Neuronal stem cell (in vitro differentiated cells): ENCODE results near the gene VIL1.

Experiments used
- DNase-seq: peaks from one replicate; pipeline ENCODE4 v3.0.0-alpha.2; 2013; ENCODE audit warnings: low spot score
- H2AFZ ChIP-seq: one replicate; pipeline ENCODE4 v1.6.1; 2013; ENCODE audit warnings: mild to moderate bottlenecking, low read length, inconsistent platforms
- H2AK5ac ChIP-seq: 2 replicates; pipeline ENCODE4 v1.6.1; 2013; ENCODE audit warnings: low read depth, mild to moderate bottlenecking, inconsistent platforms, low read length, moderate library complexity, mixed read lengths
- H2BK120ac ChIP-seq: 2 replicates; pipeline ENCODE4 v1.6.1; 2013; ENCODE audit warnings: low read depth, mild to moderate bottlenecking, inconsistent platforms, low read length, moderate library complexity, mixed read lengths
- H2BK12ac ChIP-seq: one replicate; pipeline ENCODE4 v1.6.1; 2013; ENCODE audit warnings: low read length, inconsistent platforms
- H2BK15ac ChIP-seq: 2 replicates; pipeline ENCODE4 v1.6.1; 2013; ENCODE audit warnings: mild to moderate bottlenecking, low read length, inconsistent platforms, mixed read lengths
- H2BK5ac ChIP-seq: one replicate; pipeline ENCODE4 v1.6.1; 2013; ENCODE audit warnings: inconsistent platforms, mild to moderate bottlenecking, low read length, moderate library complexity
- H3K14ac ChIP-seq: one replicate; pipeline ENCODE4 v1.6.1; 2013; ENCODE audit warnings: low read length, inconsistent platforms
- H3K18ac ChIP-seq: 2 replicates; pipeline ENCODE4 v1.6.1; 2013; ENCODE audit warnings: low read length, inconsistent platforms
- H3K23ac ChIP-seq: 2 replicates; pipeline ENCODE4 v1.6.1; 2013; ENCODE audit warnings: low read depth, mild to moderate bottlenecking, mixed read lengths, low read length, inconsistent platforms; ENCODE audit not compliant: poor library complexity
- H3K27ac ChIP-seq: replicated peaks from 3 replicates; pipeline ENCODE4 v1.5.1; 2013; ENCODE audit warnings: low read length, inconsistent platforms
- H3K27me3 ChIP-seq, 3 experiments: 2 replicates each; pipeline ENCODE4 v1.6.1; 2013; ENCODE audit warnings: low read length in 3 of 3, mild to moderate bottlenecking in 2 of 3, inconsistent platforms in 1 of 3, low read depth in 1 of 3, mixed read lengths in 1 of 3, moderate library complexity in 1 of 3; ENCODE audit not compliant: control insufficient read depth in 3 of 3, insufficient read depth in 3 of 3
- H3K36me3 ChIP-seq, 2 donors: replicated peaks in 1 of 2; 2 replicates each; pipeline ENCODE4 v1.6.1; 2013; ENCODE audit warnings: low read length in 2 of 2; ENCODE audit not compliant: control insufficient read depth in 2 of 2, insufficient read depth in 2 of 2
- H3K4ac ChIP-seq: 2 replicates; pipeline ENCODE4 v1.6.1; 2013; ENCODE audit warnings: inconsistent platforms, mild to moderate bottlenecking, low read length, moderate library complexity
- H3K4me1 ChIP-seq, 2 donors: 1 replicate in 1 of 2; 2 replicates in 1 of 2; pipeline ENCODE4 v1.6.1; 2013; ENCODE audit warnings: low read length in 2 of 2, low read depth in 1 of 2; ENCODE audit not compliant: control insufficient read depth in 2 of 2, insufficient read depth in 1 of 2
- H3K4me2 ChIP-seq: one replicate; pipeline ENCODE4 v1.6.1; 2013; ENCODE audit warnings: mild to moderate bottlenecking, low read length, inconsistent platforms; ENCODE audit not compliant: insufficient read depth, poor library complexity, severe bottlenecking
- H3K4me3 ChIP-seq, 2 donors: 2 replicates each; pipeline ENCODE4 v1.5.1; 2013; ENCODE audit warnings: low read length in 2 of 2, mild to moderate bottlenecking in 2 of 2, inconsistent platforms in 1 of 2, moderate library complexity in 1 of 2
- H3K79me1 ChIP-seq: one replicate; pipeline ENCODE4 v1.6.1; 2013; ENCODE audit warnings: low read depth, mild to moderate bottlenecking, inconsistent platforms, low read length, moderate library complexity
- H3K9ac ChIP-seq: one replicate; pipeline ENCODE4 v1.6.1; 2013; ENCODE audit warnings: mild to moderate bottlenecking, low read depth, low read length, inconsistent platforms; ENCODE audit not compliant: poor library complexity
- H3K9me3 ChIP-seq, 2 donors: replicated peaks in 1 of 2; 2 replicates each; pipeline versions ENCODE3 to v1.6.1; 2013; ENCODE audit warnings: low read length in 2 of 2, mild to moderate bottlenecking in 2 of 2, inconsistent platforms in 1 of 2, low read depth in 1 of 2, mixed read lengths in 1 of 2, moderate library complexity in 1 of 2; ENCODE audit not compliant: control insufficient read depth in 2 of 2, insufficient read depth in 1 of 2
- H4K8ac ChIP-seq: one replicate; pipeline ENCODE4 v1.6.1; 2013; ENCODE audit warnings: low read depth, mild to moderate bottlenecking, inconsistent platforms, low read length, moderate library complexity
- H4K91ac ChIP-seq: one replicate; pipeline ENCODE4 v1.6.1; 2013; ENCODE audit warnings: low read length, low read depth, mild to moderate bottlenecking, inconsistent platforms; ENCODE audit not compliant: poor library complexity
- WGBS, 2 donors: extraction: QIAGEN DNeasy Blood & Tissue Kit; methylation state at CpG; one replicate each; pipeline ENCODE4 v1.1.7; 2013; ENCODE audit warnings: missing lambda C conversion rate in 2 of 2, mixed read lengths in 1 of 2; ENCODE audit not compliant: insufficient read length in 2 of 2, insufficient replicate concordance in 1 of 2; ENCODE audit errors: extremely low coverage in 2 of 2; 5-methylcytosine and 5-hydroxymethylcytosine counted together
- small RNA-seq: library from polyadenylated mRNA; stranded (forward); fragments of <200 nt; extraction: miRNeasy Mini kit (QIAGEN cat#:217004); gene quantifications from one replicate; pipeline ENCODE3, GENCODE V24; 2013; ENCODE audit not compliant: insufficient read depth

VIL1 gene

GRCh38 chr2:218500501-218501060, 81.7 kb downstream of the VIL1 start:
- H3K4me2 ChIP-seq = no peak overlapping the region
- no peak overlapping the region for H3K18ac ChIP-seq
- H2BK120ac ChIP-seq = no peak overlapping the region
- peaks cover 6 to 98% of the 10 kb centered on the region in 2 donors for H3K36me3 ChIP-seq
- no peak overlapping the region for H4K91ac ChIP-seq
- H3K9me3 ChIP-seq = no peaks in the 10 kb centered on the region
- no peak overlapping the region for H3K9ac ChIP-seq
- DNase-seq = no peak
- no peak overlapping the region for H3K4ac ChIP-seq
- H3K79me1 ChIP-seq = no peaks in the 10 kb centered on the region
- H2BK5ac ChIP-seq = no peak overlapping the region
- no peak overlapping the region for H3K23ac ChIP-seq
- H3K27ac ChIP-seq = no peak overlapping the region
- no peak overlapping the region for H4K8ac ChIP-seq
- H2AFZ ChIP-seq = no peak overlapping the region
- WGBS, 2 donors = no CpG with 5 or more reads among the region's 10 CpGs
- no peak overlapping the region for H2BK15ac ChIP-seq
- H3K4me3 ChIP-seq = no peak overlapping the region
- H3K27me3 ChIP-seq = no peaks in the 10 kb centered on the region
- no peak overlapping the region for H2BK12ac ChIP-seq
- no peak overlapping the region for H3K14ac ChIP-seq
- H2AK5ac ChIP-seq = no peak overlapping the region
- no peaks in the 10 kb centered on the region for H3K4me1 ChIP-seq

GRCh38 chr2:218501665-218502064, 82.7 kb downstream of the VIL1 start:
- no peak for DNase-seq
- H3K18ac ChIP-seq = no peak overlapping the region
- H3K27me3 ChIP-seq = no peaks in the 10 kb centered on the region
- no peak overlapping the region for H2BK5ac ChIP-seq
- no peak overlapping the region for H3K4me2 ChIP-seq
- H3K36me3 ChIP-seq = peaks cover 0 to 96% of the 10 kb centered on the region in 2 donors
- no peak overlapping the region for H2AK5ac ChIP-seq
- H3K23ac ChIP-seq = no peak overlapping the region
- no peak overlapping the region for H3K27ac ChIP-seq
- no peak overlapping the region for H3K14ac ChIP-seq
- no peak overlapping the region for H4K8ac ChIP-seq
- no peak overlapping the region for H2BK12ac ChIP-seq
- H2BK15ac ChIP-seq = no peak overlapping the region
- no peaks in the 10 kb centered on the region for H3K79me1 ChIP-seq
- H4K91ac ChIP-seq = no peak overlapping the region
- H3K9me3 ChIP-seq = no peaks in the 10 kb centered on the region
- H2AFZ ChIP-seq = no peak overlapping the region
- H2BK120ac ChIP-seq = no peak overlapping the region
- no peak overlapping the region for H3K4ac ChIP-seq
- H3K4me3 ChIP-seq = no peak overlapping the region
- WGBS, 2 donors = no CpG with 5 or more reads among the region's 2 CpGs
- H3K4me1 ChIP-seq = no peaks in the 10 kb centered on the region
- no peak overlapping the region for H3K9ac ChIP-seq

Small RNA genes lying within 50 kb of the gene (small RNA-seq; reads per million reads assigned to genes)
- gene MIR26B = 4,980 reads per million, percentile 100 among the genes with 10 or more reads in this experiment
